CD4-positive, alpha-beta T cell (primary cell): Measurements from ENCODE around the gene TMEM191B. TPM values are rescaled to one million over a fixed set of nuclear protein-coding genes. Genes with fewer than 3 reads are reported as not detected.
A peak's percentile ranks its signal among the peaks of the same experiment; 100 is the strongest.
"Not testable (repeated sequence)": the region's sequence is repeated elsewhere in the genome, so short reads cannot be mapped to it uniquely, and the experiment has no call there.

Experiments used
- ATAC-seq: fragments of 200-7000 bp; cut with Tn5 transposase; one replicate; pipeline ENCODE4 v1.10.0; 2022; ENCODE audit warnings: mild to moderate bottlenecking; ENCODE audit not compliant: poor library complexity
- CTCF ChIA-PET: fragments of 350-600 bp; sonication (Branson Sonifier 250); formaldehyde crosslinking; loops from one replicate; lab custom pipeline; 2021; ENCODE audit warnings: antibody characterized with exemption, inconsistent platforms; lab: Charles Lee
- POLR2A ChIA-PET: fragments of 350-600 bp; sonication (Branson Sonifier 250); formaldehyde crosslinking; loops from one replicate; lab custom pipeline; 2021; ENCODE audit warnings: antibody characterized with exemption, inconsistent platforms; lab: Charles Lee
- DNase-seq, 14 experiments: peaks; one replicate each; pipeline ENCODE4 v3.0.0-alpha.2; 2013 to 2020; ENCODE audit warnings: mixed read lengths in 2 of 14
- H3K27ac ChIP-seq, 2 donors: one replicate each; pipeline versions ENCODE4 v1.5.1 to v1.7.0; 2013; ENCODE audit warnings: low read length in 2 of 2, low read depth in 1 of 2, mild to moderate bottlenecking in 1 of 2
- H3K27me3 ChIP-seq, 2 experiments: 1 replicate in 1 of 2; 2 replicates in 1 of 2; pipeline versions ENCODE4 v1.6.1 to v1.7.0; 2013; ENCODE audit warnings: low read length in 2 of 2, control low read depth in 1 of 2, mild to moderate bottlenecking in 1 of 2, moderate library complexity in 1 of 2; ENCODE audit not compliant: insufficient read depth in 2 of 2, control insufficient read depth in 1 of 2
- H3K36me3 ChIP-seq: one replicate; pipeline ENCODE4 v1.6.1; 2013; ENCODE audit warnings: low read length, control low read depth; ENCODE audit not compliant: insufficient read depth
- H3K4me1 ChIP-seq: one replicate; pipeline ENCODE4 v1.6.1; 2013; ENCODE audit warnings: low read length, control low read depth; ENCODE audit not compliant: insufficient read depth
- H3K4me3 ChIP-seq: one replicate; pipeline ENCODE4 v1.5.1; 2013; ENCODE audit warnings: mild to moderate bottlenecking, low read length, moderate library complexity
- H3K9me3 ChIP-seq, 2 experiments: 1 replicate in 1 of 2; 2 replicates in 1 of 2; pipeline versions ENCODE4 v1.6.1 to v1.7.0; 2013; ENCODE audit warnings: low read length in 2 of 2, mild to moderate bottlenecking in 2 of 2, control low read depth in 1 of 2, moderate library complexity in 1 of 2; ENCODE audit not compliant: control insufficient read depth in 1 of 2, insufficient read depth in 1 of 2
- H3K27ac Mint-ChIP-seq: one replicate; pipeline ENCODE4 v1.8.0; 2020; ENCODE audit warnings: mixed read lengths
- H3K27me3 Mint-ChIP-seq: one replicate; pipeline ENCODE4 v1.8.0; 2021; ENCODE audit warnings: mixed read lengths
- H3K36me3 Mint-ChIP-seq: one replicate; pipeline ENCODE4 v1.8.0; 2021; ENCODE audit warnings: low read depth, mixed read lengths
- H3K4me1 Mint-ChIP-seq: one replicate; pipeline ENCODE4 v1.8.0; 2021; ENCODE audit warnings: low read depth, mixed read lengths
- H3K4me3 Mint-ChIP-seq: one replicate; pipeline ENCODE4 v1.8.0; 2020; ENCODE audit warnings: mild to moderate bottlenecking, mixed read lengths
- H3K9me3 Mint-ChIP-seq: one replicate; pipeline ENCODE4 v1.8.0; 2020; ENCODE audit warnings: mixed read lengths
- intact Hi-C, 2 experiments: fragments of 100-400 bp; cut with DNase I in 1 of 2; cut with micrococcal nuclease in 1 of 2; formaldehyde crosslinking; loops; one replicate each; pipeline versions ENCODE4 v1.15.1 to v1.9.0; 2023 to 2025; cut with DNase I, micrococcal nuclease
- total RNA-seq, 174 experiments: library from RNA in 2 of 174; stranded (reverse) in 2 of 174; gene quantifications; one replicate each; pipeline ENCODE4 v1.2.3 and lab custom pipeline; 2021 to 2026

Gene TMEM191B
- total RNA-seq, 2 experiments from 2014 or later = 10.1 to 12.7 TPM

DNA sequence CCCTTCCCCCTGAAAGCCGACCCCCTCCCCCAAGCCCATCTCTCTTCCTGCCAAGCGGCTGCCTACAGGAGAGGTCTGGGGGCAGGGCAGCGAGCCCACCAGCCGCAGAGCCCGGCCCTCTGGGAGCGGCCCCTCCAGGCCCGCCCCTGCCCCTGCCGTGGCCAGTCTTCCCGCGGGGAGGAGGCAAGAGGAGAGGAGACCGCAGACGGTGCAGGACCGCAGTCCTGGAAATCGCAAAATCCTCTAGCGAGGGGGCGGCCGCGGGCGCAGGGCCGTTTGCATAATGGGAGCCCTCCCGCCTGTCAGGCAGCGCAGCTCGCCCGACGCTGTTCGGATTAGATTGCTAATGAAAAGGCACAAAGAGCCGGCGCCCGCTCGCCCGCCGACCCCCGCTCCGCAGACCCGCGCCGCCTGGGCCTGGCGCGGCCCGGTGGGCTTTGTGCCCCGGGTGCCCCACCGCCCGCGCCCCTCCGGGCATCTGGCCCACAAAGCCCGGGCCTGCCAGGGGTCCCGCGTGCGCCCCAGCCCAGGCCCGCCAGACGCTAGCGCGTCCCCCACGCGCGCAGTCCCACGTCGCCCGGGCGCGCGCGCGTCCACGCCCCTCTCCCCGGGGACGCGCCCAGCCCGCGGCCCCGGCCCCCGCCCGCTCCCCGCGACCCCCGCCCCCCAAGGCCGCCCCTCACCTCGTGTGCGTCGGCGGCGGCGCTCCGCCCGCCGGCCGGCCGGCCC lies 49.7 kb downstream of the TMEM191B start:
- H3K9me3 Mint-ChIP-seq, H3K36me3 ChIP-seq, H3K4me1 Mint-ChIP-seq, DNase-seq, H3K27ac ChIP-seq, H3K36me3 Mint-ChIP-seq, H3K4me3 ChIP-seq, CTCF ChIA-PET, POLR2A ChIA-PET, H3K27ac Mint-ChIP-seq, H3K27me3 ChIP-seq, intact Hi-C loops, H3K9me3 ChIP-seq, H3K27me3 Mint-ChIP-seq, H3K4me1 ChIP-seq, H3K4me3 Mint-ChIP-seq: not testable (repeated sequence)
- peak; percentile 18 for ATAC-seq

DNA sequence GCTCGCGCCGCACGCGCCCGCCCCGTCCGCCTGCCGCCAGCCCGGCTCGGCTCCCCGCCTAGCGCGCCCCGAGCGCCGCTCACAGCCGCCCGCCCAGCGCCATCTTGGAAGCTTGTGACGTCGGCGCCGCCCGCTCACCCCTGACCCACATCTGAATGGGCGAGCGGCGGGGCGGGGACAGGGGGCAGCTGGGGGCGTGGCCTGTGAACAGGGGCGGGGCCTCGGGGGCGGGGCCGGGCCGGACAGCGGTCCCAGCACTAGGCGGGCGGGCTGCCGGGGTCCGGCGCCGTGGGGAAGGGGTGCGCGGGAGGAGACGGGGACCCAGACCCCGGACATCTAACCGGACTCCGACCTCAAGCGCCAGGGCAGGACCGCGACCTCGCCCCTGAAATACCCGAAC lies 50.2 kb downstream of the TMEM191B start:
- H3K27me3 Mint-ChIP-seq, H3K4me3 ChIP-seq, H3K4me3 Mint-ChIP-seq, H3K9me3 Mint-ChIP-seq, H3K9me3 ChIP-seq, CTCF ChIA-PET, H3K27me3 ChIP-seq, POLR2A ChIA-PET, H3K36me3 ChIP-seq, H3K27ac ChIP-seq, H3K4me1 Mint-ChIP-seq, H3K36me3 Mint-ChIP-seq, H3K4me1 ChIP-seq, H3K27ac Mint-ChIP-seq, intact Hi-C loops: not testable (repeated sequence)
- ATAC-seq = peak; percentile 71
- peak in 8 of 14 experiments; percentile 6 to 49 (median 12) for DNase-seq

Other genes with a start within 250 kb of the TMEM191B start
- gene GGTLC3, start 9.6 kb upstream of the TMEM191B start, total RNA-seq = under 1 TPM; 0.36 to 0.58 TPM
- gene RIMBP3, start 84.1 kb downstream of the TMEM191B start, total RNA-seq = under 1 TPM; 0.36 to 0.39 TPM